ENCODE data around the gene TTC7B. TPM values are rescaled to one million over a fixed set of nuclear protein-coding genes. Genes with fewer than 3 reads are reported as not detected.

TTC7B gene
- total and polyA plus RNA-seq, 12 donors: 10.0 to 58.4 (median 24.7) TPM

- 87 to 93% (median 88%) methylated on average over 13 to 17 of the region's 17 CpGs for WGBS, 4 donors
- H3K9me3 ChIP-seq (replicated peaks in 1 of 3): no peaks in the 10 kb centered on the region
Measured at GRCh38 chr14:90660865-90661570, 155.2 kb downstream of the TTC7B start.

GRCh38 chr14:90659156-90659555 lies 157.1 kb downstream of the TTC7B start:
- DNase-seq: no peak
- H3K27me3 ChIP-seq: no peaks in the 10 kb centered on the region
- H3K27ac ChIP-seq: no peak overlapping the region
- no peak for TF ChIP-seq CTCF (IDR thresholded peaks at IDR 0.05)
- intact Hi-C loops (cut with DNase I): no loop called here
- 68 to 81% (median 74%) methylated on average over 2 of the region's 2 CpGs for WGBS, 4 donors
- no peaks in the 10 kb centered on the region for H3K36me3 ChIP-seq (replicated peaks in 1 of 2)
- no peaks in the 10 kb centered on the region for H3K9me3 ChIP-seq (replicated peaks in 1 of 3)
- H3K4me1 ChIP-seq (replicated peaks in 1 of 2): peaks cover 6 to 11% of the 10 kb centered on the region in 2 donors
- H3K4me3 ChIP-seq: no peak overlapping the region

More at GRCh38 chr14:90660865-90661570, 155.2 kb downstream of the TTC7B start:
- H3K27me3 ChIP-seq: no peaks in the 10 kb centered on the region
- no peaks in the 10 kb centered on the region for H3K4me1 ChIP-seq (replicated peaks in 1 of 2)
- no peaks in the 10 kb centered on the region for H3K36me3 ChIP-seq (replicated peaks in 1 of 2)
- H3K4me3 ChIP-seq: no peak overlapping the region
- no peak for TF ChIP-seq POLR2A (IDR thresholded peaks at IDR 0.05)
- TF ChIP-seq CTCF (IDR thresholded peaks at IDR 0.05): no peak
- no peak overlapping the region for H3K27ac ChIP-seq
- no peak for DNase-seq
- intact Hi-C loops (cut with DNase I): no loop called here

- Histone ChIP-seq H3K36me3 (replicated peaks in 1 of 2) (no peaks in the 10 kb centered on the region), H3K9me3 (replicated peaks in 1 of 3) (no peaks in the 10 kb centered on the region), H3K4me1 (replicated peaks in 1 of 2) (peaks cover 6 to 11% of the 10 kb centered on the region in 2 donors), H3K27ac (no peak overlapping the region), H3K4me3 (no peak overlapping the region), H3K27me3 (no peaks in the 10 kb centered on the region)
- no peak for DNase-seq
- intact Hi-C loops (cut with DNase I): no loop called here
- WGBS, 4 donors: 70 to 81% (median 78%) methylated on average over 8 of the region's 8 CpGs
- TF ChIP-seq CTCF (IDR thresholded peaks at IDR 0.05) (no peak), POLR2A (IDR thresholded peaks at IDR 0.05) (no peak)
Measured at GRCh38 chr14:90658541-90658967, 157.7 kb downstream of the TTC7B start.

- intact Hi-C loops (cut with DNase I): no loop called here
- Histone ChIP-seq H3K4me3 (no peak overlapping the region), H3K27me3 (no peaks in the 10 kb centered on the region), H3K9me3 (replicated peaks in 1 of 3) (no peaks in the 10 kb centered on the region), H3K4me1 (replicated peaks in 1 of 2) (peaks cover 6 to 11% of the 10 kb centered on the region in 2 donors), H3K36me3 (replicated peaks in 1 of 2) (no peaks in the 10 kb centered on the region), H3K27ac (no peak overlapping the region)
- TF ChIP-seq CTCF (IDR thresholded peaks at IDR 0.05) (no peak), POLR2A (IDR thresholded peaks at IDR 0.05) (no peak)
- no peak for DNase-seq
- 91 to 98% (median 95%) methylated on average over 10 to 12 of the region's 12 CpGs for WGBS, 4 donors
Measured at GRCh38 chr14:90656973-90657372, 159.3 kb downstream of the TTC7B start.

Measured in adrenal gland (tissue), 12 donors.